CD14-positive monocyte (primary cell): Measurements from ENCODE around the gene POLG. TPM values are rescaled to one million over a fixed set of nuclear protein-coding genes. Genes with fewer than 3 reads are reported as not detected.

Experiments
- DNase-seq, 3 donors: peaks; one replicate each; pipeline ENCODE4 v3.0.0-alpha.2; 2011 to 2022
- H2AFZ ChIP-seq: 2 replicates; pipeline ENCODE4 v1.6.0; 2012; ENCODE audit warnings: mild to moderate bottlenecking, low read depth, low read length, inconsistent platforms; ENCODE audit not compliant: insufficient read depth, poor library complexity, severe bottlenecking
- H3K27ac ChIP-seq, 2 donors: 1 replicate in 1 of 2; 2 replicates in 1 of 2; pipeline ENCODE4 v1.5.1; 2012 to 2013; ENCODE audit warnings: low read length in 2 of 2, control low read depth in 1 of 2, inconsistent platforms in 1 of 2, low read depth in 1 of 2, mild to moderate bottlenecking in 1 of 2
- H3K27me3 ChIP-seq, 2 donors: one replicate each; pipeline versions ENCODE4 v1.6.0 to v1.6.1; 2011 to 2013; ENCODE audit warnings: low read length in 2 of 2; ENCODE audit not compliant: control insufficient read depth in 2 of 2, insufficient read depth in 2 of 2
- H3K36me3 ChIP-seq, 2 donors: replicated peaks in 1 of 2; 1 replicate in 1 of 2; 2 replicates in 1 of 2; pipeline versions ENCODE4 v1.5.1 to v1.6.1; 2012 to 2013; ENCODE audit warnings: low read length in 2 of 2, control low read depth in 1 of 2, inconsistent platforms in 1 of 2, mild to moderate bottlenecking in 1 of 2; ENCODE audit not compliant: insufficient read depth in 2 of 2, control insufficient read depth in 1 of 2
- H3K4me1 ChIP-seq, 2 donors: 1 replicate in 1 of 2; 2 replicates in 1 of 2; pipeline versions ENCODE4 v1.5.1 to v1.6.1; 2012 to 2013; ENCODE audit warnings: low read length in 2 of 2, control low read depth in 1 of 2, inconsistent platforms in 1 of 2, mild to moderate bottlenecking in 1 of 2, moderate library complexity in 1 of 2; ENCODE audit not compliant: insufficient read depth in 2 of 2, control insufficient read depth in 1 of 2
- H3K4me2 ChIP-seq: replicated peaks from 2 replicates; pipeline ENCODE3; 2012; ENCODE audit warnings: low read length, moderate library complexity, mild to moderate bottlenecking; ENCODE audit not compliant: poor library complexity, severe bottlenecking; ENCODE audit errors: extremely low read depth
- H3K4me3 ChIP-seq, 3 experiments: fragments of 200-600 bp in 1 of 3; sonication (generic) in 1 of 3; replicated peaks in 1 of 3; 1 replicate in 2 of 3; 2 replicates in 1 of 3; pipeline ENCODE4 v1.5.1; 2011 to 2013; ENCODE audit warnings: low read length in 3 of 3, mild to moderate bottlenecking in 3 of 3, control low read depth in 2 of 3, low read depth in 2 of 3, inconsistent platforms in 1 of 3, moderate library complexity in 1 of 3
- H3K79me2 ChIP-seq: 2 replicates; pipeline ENCODE4 v1.6.0; 2012; ENCODE audit warnings: mild to moderate bottlenecking, control low read depth, inconsistent platforms, low read length, moderate library complexity; ENCODE audit not compliant: insufficient read depth
- H3K9ac ChIP-seq: 2 replicates; pipeline ENCODE4 v1.6.0; 2017; ENCODE audit warnings: low read length, mild to moderate bottlenecking; ENCODE audit not compliant: insufficient read depth, poor library complexity, severe bottlenecking
- H3K9me3 ChIP-seq, 2 donors: replicated peaks in 1 of 2; 1 replicate in 1 of 2; 2 replicates in 1 of 2; pipeline versions ENCODE4 v1.5.1 to v1.6.1; 2012 to 2013; ENCODE audit warnings: low read length in 2 of 2, control low read depth in 1 of 2; ENCODE audit not compliant: control insufficient read depth in 1 of 2, insufficient read depth in 1 of 2
- H4K20me1 ChIP-seq: 2 replicates; pipeline ENCODE4 v1.6.0; 2012; ENCODE audit warnings: mild to moderate bottlenecking, low read length, control low read depth, moderate library complexity; ENCODE audit not compliant: insufficient read depth
- H3K27ac Mint-ChIP-seq, 7 donors: one replicate each; pipeline ENCODE4 v1.8.0; 2020; ENCODE audit warnings: mild to moderate bottlenecking in 7 of 7, mixed read lengths in 7 of 7, moderate library complexity in 6 of 7, inconsistent platforms in 2 of 7
- H3K27me3 Mint-ChIP-seq, 3 donors: one replicate each; pipeline ENCODE4 v1.8.0; 2021 to 2022; ENCODE audit warnings: low read depth in 3 of 3, mild to moderate bottlenecking in 3 of 3, mixed read lengths in 3 of 3, moderate library complexity in 3 of 3, inconsistent platforms in 1 of 3
- H3K36me3 Mint-ChIP-seq, 2 donors: one replicate each; pipeline ENCODE4 v1.8.0; 2020; ENCODE audit warnings: mixed read lengths in 2 of 2, inconsistent platforms in 1 of 2, mild to moderate bottlenecking in 1 of 2
- H3K4me1 Mint-ChIP-seq: one replicate; pipeline ENCODE4 v1.8.0; 2020; ENCODE audit warnings: mild to moderate bottlenecking, mixed read lengths
- H3K4me3 Mint-ChIP-seq, 2 donors: one replicate each; pipeline ENCODE4 v1.8.0; 2020; ENCODE audit warnings: mild to moderate bottlenecking in 2 of 2, mixed read lengths in 2 of 2, moderate library complexity in 1 of 2
- H3K9me3 Mint-ChIP-seq, 7 donors: one replicate each; pipeline ENCODE4 v1.8.0; 2020 to 2022; ENCODE audit warnings: mixed read lengths in 7 of 7, mild to moderate bottlenecking in 6 of 7, moderate library complexity in 6 of 7, inconsistent platforms in 2 of 7
- CTCF ChIP-seq: fragments of 200-600 bp; IDR thresholded peaks from one replicate; pipeline ENCODE4 v1.8.0; 2022; ENCODE audit warnings: antibody characterized with exemption, mild to moderate bottlenecking
- WGBS: methylation state at CpG from one replicate; pipeline ENCODE4 v1.1.5; 2013; ENCODE audit warnings: missing lambda C conversion rate; ENCODE audit not compliant: insufficient coverage; 5-methylcytosine and 5-hydroxymethylcytosine counted together
- intact Hi-C, 2 donors: fragments of 100-400 bp; cut with micrococcal nuclease; formaldehyde crosslinking; loops; one replicate each; pipeline versions ENCODE4 v1.15.0 to v1.15.1; 2023
- polyA plus RNA-seq, 3 donors: library from polyadenylated mRNA; depleted of rRNA in 1 of 3; unstranded in 2 of 3; stranded (reverse) in 1 of 3; fragments of 300-500 nt in 2 of 3; fragments of >200 nt in 1 of 3; fragmentation: Illumina TruSeq in 2 of 3; gene quantifications; 1 replicate in 2 of 3; 2 replicates in 1 of 3; pipeline ENCODE4 v1.2.3, GENCODE V29; 2012 to 2021

Gene POLG
- polyA plus RNA-seq, 3 donors: 19.2 to 66.7 (median 21.6) TPM

DNA sequence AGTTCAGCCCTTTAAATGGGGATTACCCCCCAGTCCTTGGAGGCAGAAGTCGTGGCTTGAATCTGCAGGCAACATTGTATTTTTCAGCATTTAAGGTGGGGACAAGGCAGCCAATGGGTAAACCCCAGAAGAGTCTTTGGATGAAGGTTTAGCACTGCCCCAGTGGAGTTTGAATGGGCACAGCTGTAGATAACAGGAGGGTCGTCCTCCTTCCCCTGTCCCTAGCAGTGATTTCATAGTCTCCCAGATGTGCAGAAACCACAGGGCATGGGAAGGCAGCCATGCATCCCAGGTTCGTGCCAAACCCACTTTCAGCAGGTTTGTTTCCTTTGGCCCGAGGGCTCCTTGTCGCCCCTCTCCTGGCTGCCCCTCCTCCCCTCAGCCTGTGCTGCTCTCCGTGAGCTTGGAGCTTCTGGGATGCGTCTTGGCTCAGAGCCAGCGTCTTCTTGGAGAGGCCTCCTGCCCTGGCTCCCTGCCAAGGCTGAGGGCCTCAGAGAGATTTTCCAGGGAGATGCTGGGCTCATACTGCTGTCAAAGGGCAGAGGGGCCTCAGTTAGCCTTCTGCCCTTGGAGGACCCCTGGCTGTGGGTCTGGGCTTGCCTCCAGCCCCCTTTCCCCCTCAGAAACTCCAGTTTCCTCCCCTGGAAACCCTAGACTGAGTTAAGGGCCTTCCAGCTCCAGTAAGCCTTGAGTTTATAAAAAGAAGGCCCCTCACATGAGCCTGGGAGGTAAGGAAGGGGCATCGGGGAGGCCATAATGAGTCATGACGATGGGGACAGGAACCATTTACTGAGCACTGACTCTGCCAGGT is 48.9 kb upstream of the POLG start:
- Histone ChIP-seq H3K27ac (no peak overlapping the region), H3K79me2 (no peaks in the 10 kb centered on the region), H3K4me2 (no peak overlapping the region), H3K27me3 (peaks cover 12 to 18% of the 10 kb centered on the region in 2 donors), H3K9ac (no peak overlapping the region), H3K36me3 (no peaks in the 10 kb centered on the region), H3K9me3 (peaks cover 0 to 7% of the 10 kb centered on the region in 2 donors), H3K4me3 (no peak overlapping the region), H2AFZ (no peak overlapping the region), H4K20me1 (no peaks in the 10 kb centered on the region), H3K4me1 (peaks cover 31 to 40% of the 10 kb centered on the region in 2 donors)
- intact Hi-C loops: no loop called here
- Mint-ChIP-seq H3K4me1 (peaks cover 53% of the 10 kb centered on the region), H3K36me3 (peaks cover 0 to 5% of the 10 kb centered on the region in 2 donors), H3K9me3 (peaks cover 0 to 6% (median 0%) of the 10 kb centered on the region in 7 donors), H3K4me3 (no peak overlapping the region), H3K27me3 (peaks cover 19 to 33% (median 30%) of the 10 kb centered on the region in 3 donors), H3K27ac (no peak overlapping the region)
- no peak for TF ChIP-seq CTCF
- WGBS: 58% methylated on average over 10 of the region's 10 CpGs
- DNase-seq: no peak

DNA sequence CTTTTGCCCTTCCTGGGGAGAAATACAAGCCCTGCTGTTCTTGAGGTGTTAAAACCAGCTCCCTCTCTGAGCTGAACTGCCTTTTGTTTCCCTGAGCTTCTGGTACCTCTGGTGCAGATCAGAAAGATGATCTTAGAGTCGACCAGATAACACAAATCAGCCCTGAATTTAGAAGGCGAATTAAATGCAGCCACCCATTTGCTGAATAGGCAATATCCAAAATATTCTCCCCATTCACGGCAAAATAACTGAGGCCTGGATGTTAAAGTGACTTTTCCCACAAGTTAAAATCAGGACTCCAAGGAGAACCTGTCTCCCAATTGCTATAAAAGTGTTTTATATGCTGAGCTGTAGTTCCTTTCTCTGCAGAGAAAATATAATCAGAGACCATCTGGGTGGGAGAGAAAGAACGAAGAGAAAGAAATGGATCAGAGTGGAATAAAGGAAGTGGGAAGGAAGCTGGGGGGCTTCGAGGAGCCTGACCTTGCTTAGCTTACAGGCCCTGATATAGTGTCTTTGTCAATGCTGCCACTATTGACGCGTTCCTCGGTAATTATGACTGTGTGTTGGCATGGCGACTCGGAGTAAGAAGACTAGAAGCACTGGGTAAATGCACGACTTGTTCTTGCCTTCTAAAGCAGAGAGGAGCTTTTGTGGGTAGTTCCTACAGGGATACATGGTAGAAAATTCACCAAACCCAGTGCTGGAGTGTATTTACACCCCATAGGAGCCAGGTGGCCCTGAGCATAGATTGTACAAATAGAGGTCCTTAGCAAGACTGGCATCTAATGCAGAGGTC is 47.5 kb upstream of the POLG start:
- no peaks in the 10 kb centered on the region for H4K20me1 ChIP-seq
- peaks cover 3% of the 10 kb centered on the region in 2 donors for H3K36me3 Mint-ChIP-seq
- H3K4me2 ChIP-seq: no peak overlapping the region
- 83% methylated on average over 10 of the region's 11 CpGs for WGBS
- H3K4me1 ChIP-seq: peaks cover 43 to 49% of the 10 kb centered on the region in 2 donors
- no peak for TF ChIP-seq CTCF
- no peaks in the 10 kb centered on the region for H3K36me3 ChIP-seq
- H3K27me3 Mint-ChIP-seq: peaks cover 34 to 48% (median 45%) of the 10 kb centered on the region in 3 donors
- H3K27ac Mint-ChIP-seq: no peak overlapping the region
- H3K9ac ChIP-seq: no peak overlapping the region
- no peak for DNase-seq
- peaks cover 56% of the 10 kb centered on the region for H3K4me1 Mint-ChIP-seq
- no peak overlapping the region for H3K4me3 ChIP-seq
- intact Hi-C loops: no loop called here
- H3K4me3 Mint-ChIP-seq: peak overlapping the region in 1 of 2 donors; percentile 18
- no peak overlapping the region for H3K27ac ChIP-seq
- peaks cover 26 to 33% of the 10 kb centered on the region in 2 donors for H3K27me3 ChIP-seq
- H3K9me3 Mint-ChIP-seq: peaks cover 0 to 15% (median 4%) of the 10 kb centered on the region in 7 donors
- peaks cover 0 to 21% of the 10 kb centered on the region in 2 donors for H3K9me3 ChIP-seq
- H3K79me2 ChIP-seq: no peaks in the 10 kb centered on the region
- H2AFZ ChIP-seq: no peak overlapping the region
